ENCODE data around the gene PCNX1.

- no peak for TF ChIP-seq CTCF (IDR thresholded peaks at IDR 0.05)
- no peak for TF ChIP-seq POLR2A (IDR thresholded peaks at IDR 0.05)
These were observed 163.8 kb downstream of the PCNX1 start for GRCh38 chr14:71071042-71071441.

Data from adrenal gland (tissue), 5 donors.